K562 (cell line): ENCODE measurements around the gene MRPL38. TPM values are rescaled to one million over a fixed set of nuclear protein-coding genes. Genes with fewer than 3 reads are reported as not detected.

Source experiments
- ATF7 ChIP-seq: fragments of 450-650 bp; IDR thresholded peaks from 2 replicates; pipeline ENCODE4 v1.7.1; 2014; ENCODE audit warnings: mild to moderate bottlenecking, moderate library complexity
- CBFB ChIP-seq: sonication (generic); formaldehyde crosslinking; IDR thresholded peaks from 2 replicates; pipeline ENCODE4 v1.4.0; 2020; ENCODE audit warnings: mild to moderate bottlenecking, missing genetic modification reagents
- CCNT2 ChIP-seq: IDR thresholded peaks from 2 replicates; pipeline ENCODE4 v1.6.1; 2011; ENCODE audit warnings: borderline replicate concordance, low read depth, mild to moderate bottlenecking, moderate library complexity, mixed read lengths, low read length; ENCODE audit not compliant: insufficient read length; ENCODE audit errors: extremely low read depth
- CXXC5 ChIP-seq: fragments of 250-450 bp; sonication (Bioruptor Pico); IDR thresholded peaks from 2 replicates; pipeline ENCODE4 v1.8.0; 2022; ENCODE audit warnings: inconsistent platforms, mild to moderate bottlenecking, moderate library complexity
- FOXA1 ChIP-seq: fragments of 450-650 bp; IDR thresholded peaks from 2 replicates; pipeline ENCODE4 v1.6.1; 2016; ENCODE audit warnings: mild to moderate bottlenecking, borderline replicate concordance
- KLF1 ChIP-seq: fragments of 450-650 bp; IDR thresholded peaks from 2 replicates; pipeline ENCODE4 v1.6.1; 2016; ENCODE audit warnings: missing genetic modification characterization, missing compliant biosample characterization
- MYBL2 ChIP-seq, 2 experiments: fragments of 450-650 bp in 1 of 2; sonication (generic) in 1 of 2; formaldehyde crosslinking in 1 of 2; IDR thresholded peaks; 2 replicates each; pipeline versions ENCODE4 v1.6.1 to v1.8.1; 2017 to 2022; ENCODE audit warnings: borderline replicate concordance in 1 of 2, inconsistent platforms in 1 of 2, low read depth in 1 of 2, mild to moderate bottlenecking in 1 of 2, missing genetic modification reagents in 1 of 2, moderate library complexity in 1 of 2
- MYC ChIP-seq, 2 experiments: fragments of 250-450 bp in 1 of 2; sonication (Bioruptor Pico) in 1 of 2; IDR thresholded peaks; 2 replicates each; pipeline versions ENCODE4 v1.5.1 to v1.6.1; 2012 to 2021; ENCODE audit warnings: low read depth in 2 of 2, borderline replicate concordance in 1 of 2, improper control_type of control experiment in 1 of 2, low read length in 1 of 2, mild to moderate bottlenecking in 1 of 2, moderate library complexity in 1 of 2
- POLR2B ChIP-seq: fragments of 450-650 bp; IDR thresholded peaks from 2 replicates; pipeline ENCODE4 v1.6.1; 2018; ENCODE audit warnings: low read depth; ENCODE audit not compliant: partially characterized antibody
- SP2 ChIP-seq: IDR thresholded peaks from 2 replicates; pipeline ENCODE4 v1.6.1; 2011; ENCODE audit warnings: mild to moderate bottlenecking, low read depth, low read length, moderate library complexity; ENCODE audit not compliant: poor library complexity, severe bottlenecking; ENCODE audit errors: extremely low read depth
- ZNF41 ChIP-seq: fragments of 250-450 bp; sonication (Bioruptor Pico); conservative IDR thresholded peaks from 2 replicates; pipeline ENCODE4 v1.4.0; 2020; ENCODE audit warnings: mild to moderate bottlenecking
- polyA plus RNA-seq, 8 experiments: library from polyadenylated mRNA; depleted of rRNA in 4 of 8; stranded (reverse) in 5 of 8; unstranded in 3 of 8; fragments of >200 nt; fragmentation: Nextera tagmentation in 2 of 8; fragmentation: Illumina TruSeq in 1 of 8; extraction: Ambion mirVana in 2 of 8; extraction: Trizol in 1 of 8; gene quantifications; 2 replicates each; pipeline versions ENCODE4 v1.2.1 to v1.2.3, GENCODE V29; 2011 to 2014; ENCODE audit warnings: inconsistent platforms in 1 of 8, missing spikeins in 1 of 8
- total RNA-seq, 7 experiments: library from RNA; depleted of rRNA in 6 of 7; stranded (reverse); fragments of >200 nt in 6 of 7; fragmentation: Illumina TruSeq in 2 of 7; extraction: Trizol in 2 of 7; gene quantifications; 2 replicates each; pipeline versions ENCODE4 v1.2.1 to v1.2.3, GENCODE V29; 2011 to 2021; ENCODE audit warnings: low replicate concordance in 1 of 7
- TF ChIP-seq, protein P1 (sequence below): IDR thresholded peaks from 2 replicates; pipeline ENCODE4 v1.6.1; 2011; ENCODE audit warnings: borderline replicate concordance, low read depth, mild to moderate bottlenecking, moderate library complexity, low read length; ENCODE audit not compliant: insufficient read depth, poor library complexity, severe bottlenecking
- TF ChIP-seq, protein P2 (sequence below): sonication (generic); formaldehyde crosslinking; IDR thresholded peaks from 2 replicates; pipeline ENCODE4 v1.8.1; 2023; ENCODE audit warnings: mild to moderate bottlenecking, missing genetic modification reagents, moderate library complexity
- TF ChIP-seq, protein P3 (sequence below): fragments of 450-650 bp; IDR thresholded peaks from 2 replicates; pipeline ENCODE4 v1.6.1; 2016; ENCODE audit warnings: antibody characterized with exemption
- TF ChIP-seq, protein P4 (sequence below): fragments of 450-650 bp; IDR thresholded peaks from 2 replicates; pipeline ENCODE4 v1.6.1; 2017; ENCODE audit warnings: mild to moderate bottlenecking, moderate library complexity
- TF ChIP-seq, protein P5 (sequence below): fragments of 450-650 bp; IDR thresholded peaks from 2 replicates; pipeline ENCODE4 v1.7.1; 2018; ENCODE audit warnings: mild to moderate bottlenecking, low read depth; ENCODE audit not compliant: partially characterized antibody

MRPL38 gene
- total and polyA plus RNA-seq, 9 of the 15 experiments (the other 6 are each of a cell fraction or from before 2014, with no cell fraction given): 4.5 to 154 (median 48.5) TPM

DNA sequence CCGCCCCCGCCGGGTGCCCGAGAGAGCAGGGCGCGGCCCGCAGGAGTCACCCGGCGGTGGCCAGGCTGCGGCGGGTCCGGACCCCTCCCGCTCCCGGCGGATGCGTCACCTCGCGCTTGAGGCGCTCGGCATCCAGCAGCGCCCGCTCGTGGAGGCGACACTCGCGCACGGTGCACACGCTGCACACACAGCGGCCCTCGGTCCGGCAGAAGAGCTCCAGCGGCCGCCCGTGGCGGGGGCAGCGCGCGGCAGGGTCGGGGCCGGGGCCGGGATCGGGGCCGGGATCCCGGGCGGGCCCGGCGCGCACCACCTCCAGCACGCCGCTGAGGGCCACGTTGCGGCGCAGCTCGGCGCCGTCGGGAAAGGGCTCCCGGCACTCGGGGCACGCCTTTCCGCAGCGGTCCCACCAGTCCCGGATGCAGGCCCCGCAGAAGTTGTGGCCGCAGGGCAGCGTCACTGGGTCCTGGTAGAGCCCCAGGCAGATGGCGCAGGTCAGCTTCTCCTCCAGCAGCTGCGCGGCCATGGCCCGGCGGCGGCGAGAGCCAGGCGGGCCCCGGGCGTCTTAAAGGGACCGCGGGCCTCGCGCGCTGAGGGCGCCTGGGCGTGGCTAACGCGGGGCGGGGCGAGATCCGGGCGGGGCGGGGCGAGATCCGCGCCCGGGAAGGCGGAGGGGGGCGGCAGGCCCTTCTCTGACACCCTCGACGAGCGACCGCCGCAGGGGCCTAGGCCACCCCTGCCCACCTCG is 8.1 kb downstream of the MRPL38 start, which contains the start of gene TRIM65 (continued):
- TF ChIP-seq KLF1 (tag): 0 out of 2 replicates have a peak, but pooled peaks have one; percentile 24
- TF ChIP-seq, protein P1, sequence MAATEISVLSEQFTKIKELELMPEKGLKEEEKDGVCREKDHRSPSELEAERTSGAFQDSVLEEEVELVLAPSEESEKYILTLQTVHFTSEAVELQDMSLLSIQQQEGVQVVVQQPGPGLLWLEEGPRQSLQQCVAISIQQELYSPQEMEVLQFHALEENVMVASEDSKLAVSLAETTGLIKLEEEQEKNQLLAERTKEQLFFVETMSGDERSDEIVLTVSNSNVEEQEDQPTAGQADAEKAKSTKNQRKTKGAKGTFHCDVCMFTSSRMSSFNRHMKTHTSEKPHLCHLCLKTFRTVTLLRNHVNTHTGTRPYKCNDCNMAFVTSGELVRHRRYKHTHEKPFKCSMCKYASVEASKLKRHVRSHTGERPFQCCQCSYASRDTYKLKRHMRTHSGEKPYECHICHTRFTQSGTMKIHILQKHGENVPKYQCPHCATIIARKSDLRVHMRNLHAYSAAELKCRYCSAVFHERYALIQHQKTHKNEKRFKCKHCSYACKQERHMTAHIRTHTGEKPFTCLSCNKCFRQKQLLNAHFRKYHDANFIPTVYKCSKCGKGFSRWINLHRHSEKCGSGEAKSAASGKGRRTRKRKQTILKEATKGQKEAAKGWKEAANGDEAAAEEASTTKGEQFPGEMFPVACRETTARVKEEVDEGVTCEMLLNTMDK: peak; percentile 52
- TF ChIP-seq, protein P2, sequence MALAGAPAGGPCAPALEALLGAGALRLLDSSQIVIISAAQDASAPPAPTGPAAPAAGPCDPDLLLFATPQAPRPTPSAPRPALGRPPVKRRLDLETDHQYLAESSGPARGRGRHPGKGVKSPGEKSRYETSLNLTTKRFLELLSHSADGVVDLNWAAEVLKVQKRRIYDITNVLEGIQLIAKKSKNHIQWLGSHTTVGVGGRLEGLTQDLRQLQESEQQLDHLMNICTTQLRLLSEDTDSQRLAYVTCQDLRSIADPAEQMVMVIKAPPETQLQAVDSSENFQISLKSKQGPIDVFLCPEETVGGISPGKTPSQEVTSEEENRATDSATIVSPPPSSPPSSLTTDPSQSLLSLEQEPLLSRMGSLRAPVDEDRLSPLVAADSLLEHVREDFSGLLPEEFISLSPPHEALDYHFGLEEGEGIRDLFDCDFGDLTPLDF (CRISPR knock-in tag): peak; percentile 28; the same call in 1 of the 2 replicates
- TF ChIP-seq, protein P3, sequence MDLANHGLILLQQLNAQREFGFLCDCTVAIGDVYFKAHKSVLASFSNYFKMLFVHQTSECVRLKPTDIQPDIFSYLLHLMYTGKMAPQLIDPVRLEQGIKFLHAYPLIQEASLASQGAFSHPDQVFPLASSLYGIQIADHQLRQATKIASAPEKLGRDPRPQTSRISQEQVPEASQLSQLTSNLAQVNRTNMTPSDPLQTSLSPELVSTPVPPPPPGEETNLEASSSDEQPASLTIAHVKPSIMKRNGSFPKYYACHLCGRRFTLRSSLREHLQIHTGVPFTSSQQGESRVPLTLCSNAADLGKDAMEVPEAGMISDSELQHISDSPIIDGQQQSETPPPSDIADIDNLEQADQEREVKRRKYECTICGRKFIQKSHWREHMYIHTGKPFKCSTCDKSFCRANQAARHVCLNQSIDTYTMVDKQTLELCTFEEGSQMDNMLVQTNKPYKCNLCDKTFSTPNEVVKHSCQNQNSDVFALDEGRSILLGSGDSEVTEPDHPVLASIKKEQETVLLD: no peak
- no peak for TF ChIP-seq FOXA1
- TF ChIP-seq, protein P4, sequence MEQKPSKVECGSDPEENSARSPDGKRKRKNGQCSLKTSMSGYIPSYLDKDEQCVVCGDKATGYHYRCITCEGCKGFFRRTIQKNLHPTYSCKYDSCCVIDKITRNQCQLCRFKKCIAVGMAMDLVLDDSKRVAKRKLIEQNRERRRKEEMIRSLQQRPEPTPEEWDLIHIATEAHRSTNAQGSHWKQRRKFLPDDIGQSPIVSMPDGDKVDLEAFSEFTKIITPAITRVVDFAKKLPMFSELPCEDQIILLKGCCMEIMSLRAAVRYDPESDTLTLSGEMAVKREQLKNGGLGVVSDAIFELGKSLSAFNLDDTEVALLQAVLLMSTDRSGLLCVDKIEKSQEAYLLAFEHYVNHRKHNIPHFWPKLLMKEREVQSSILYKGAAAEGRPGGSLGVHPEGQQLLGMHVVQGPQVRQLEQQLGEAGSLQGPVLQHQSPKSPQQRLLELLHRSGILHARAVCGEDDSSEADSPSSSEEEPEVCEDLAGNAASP: no peak
- no peak for TF ChIP-seq ZNF41 (CRISPR knock-in tag)
- no peak for TF ChIP-seq MYBL2 (IDR thresholded peaks at IDR 0.05; ENCODE audit: low read depth)
- no peak for TF ChIP-seq MYBL2 (CRISPR knock-in tag; IDR thresholded peaks at IDR 0.05; ENCODE audit: borderline replicate concordance)
- no peak for TF ChIP-seq CBFB (CRISPR knock-in tag)
- TF ChIP-seq, protein P5, sequence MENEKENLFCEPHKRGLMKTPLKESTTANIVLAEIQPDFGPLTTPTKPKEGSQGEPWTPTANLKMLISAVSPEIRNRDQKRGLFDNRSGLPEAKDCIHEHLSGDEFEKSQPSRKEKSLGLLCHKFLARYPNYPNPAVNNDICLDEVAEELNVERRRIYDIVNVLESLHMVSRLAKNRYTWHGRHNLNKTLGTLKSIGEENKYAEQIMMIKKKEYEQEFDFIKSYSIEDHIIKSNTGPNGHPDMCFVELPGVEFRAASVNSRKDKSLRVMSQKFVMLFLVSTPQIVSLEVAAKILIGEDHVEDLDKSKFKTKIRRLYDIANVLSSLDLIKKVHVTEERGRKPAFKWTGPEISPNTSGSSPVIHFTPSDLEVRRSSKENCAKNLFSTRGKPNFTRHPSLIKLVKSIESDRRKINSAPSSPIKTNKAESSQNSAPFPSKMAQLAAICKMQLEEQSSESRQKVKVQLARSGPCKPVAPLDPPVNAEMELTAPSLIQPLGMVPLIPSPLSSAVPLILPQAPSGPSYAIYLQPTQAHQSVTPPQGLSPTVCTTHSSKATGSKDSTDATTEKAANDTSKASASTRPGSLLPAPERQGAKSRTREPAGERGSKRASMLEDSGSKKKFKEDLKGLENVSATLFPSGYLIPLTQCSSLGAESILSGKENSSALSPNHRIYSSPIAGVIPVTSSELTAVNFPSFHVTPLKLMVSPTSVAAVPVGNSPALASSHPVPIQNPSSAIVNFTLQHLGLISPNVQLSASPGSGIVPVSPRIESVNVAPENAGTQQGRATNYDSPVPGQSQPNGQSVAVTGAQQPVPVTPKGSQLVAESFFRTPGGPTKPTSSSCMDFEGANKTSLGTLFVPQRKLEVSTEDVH: no peak
- TF ChIP-seq MYC (IDR thresholded peaks at IDR 0.05; ENCODE audit: low read depth, low read length): peak; percentile 85
- TF ChIP-seq MYC (CRISPR knock-in tag; IDR thresholded peaks at IDR 0.05; ENCODE audit: borderline replicate concordance, low read depth): no peak
- TF ChIP-seq ATF7: peak; percentile 71; the same call in 1 of the 2 replicates
- peak; percentile 90 for TF ChIP-seq CXXC5 (CRISPR knock-in tag)
- peak; percentile 74 for TF ChIP-seq CCNT2
- TF ChIP-seq SP2: no peak
- no peak for TF ChIP-seq POLR2B
